Measurements from ENCODE around the gene TERB1.

GRCh38 chr16:66845791-66846221 is 44.4 kb upstream of the TERB1 start:
- TF ChIP-seq CTCF (conservative IDR thresholded peaks at IDR 0.05) (no peak), ZFX (IDR thresholded peaks at IDR 0.05) (no peak)
